ENCODE data around the gene ALDH3A2. TPM values are rescaled to one million over a fixed set of nuclear protein-coding genes. Genes with fewer than 3 reads are reported as not detected.

The ALDH3A2 gene
- polyA plus RNA-seq, result 100 to 1,000 TPM in 1 of 2 donors, 10 to 100 TPM in 1; 77.3 to 106 TPM

- Histone ChIP-seq H3K4me1 (ENCODE audit: control insufficient read depth in 2 of 2, insufficient read depth in 2 of 2, low read length in 1 of 2) (peaks cover 3 to 5% of the 10 kb centered on the region in 2 donors), H3K27ac (ENCODE audit: low read depth in 2 of 2, low read length in 1 of 2) (peak within 1 kb of the TSS; percentile 97 to 98), H3K36me3 (ENCODE audit: control insufficient read depth in 2 of 2, insufficient read depth in 2 of 2, low read length in 1 of 2) (no peaks in the 10 kb centered on the region), H3K9me3 (ENCODE audit: control insufficient read depth in 2 of 2, insufficient read depth in 1 of 2, low read depth in 1 of 2, low read length in 1 of 2) (no peaks in the 10 kb centered on the region), H3K4me3 (ENCODE audit: low read depth in 1 of 2, low read length in 2 of 2) (peak within 1 kb of the TSS; percentile 74 to 75), H3K27me3 (ENCODE audit: control insufficient read depth in 1 of 2, insufficient read depth in 2 of 2, low read length in 2 of 2) (no peaks in the 10 kb centered on the region)
- WGBS, 2 donors, result 0 to 1% methylated on average over 53 to 71 of the region's 71 CpGs
Observed at GRCh38 chr17:19648475-19649273, at the start of gene ALDH3A2. Gene ALDH3A2, plus strand, starts transcription at chr17:19648751. Its CDS starts 221 bp downstream, at chr17:19648972.

GRCh38 chr17:19610311-19610710 is 38.2 kb upstream of the ALDH3A2 start:
- Histone ChIP-seq H3K27me3 (ENCODE audit: control insufficient read depth in 1 of 2, insufficient read depth in 2 of 2, low read length in 2 of 2) (no peaks in the 10 kb centered on the region), H3K9me3 (ENCODE audit: control insufficient read depth in 2 of 2, insufficient read depth in 1 of 2, low read depth in 1 of 2, low read length in 1 of 2) (no peaks in the 10 kb centered on the region)
- WGBS, 2 donors, result 49 to 61% methylated on average over 2 of the region's 2 CpGs

GRCh38 chr17:19610879-19611278 is 37.7 kb upstream of the ALDH3A2 start:
- Histone ChIP-seq H3K36me3 (ENCODE audit: control insufficient read depth in 2 of 2, insufficient read depth in 2 of 2, low read length in 1 of 2) (no peaks in the 10 kb centered on the region), H3K27ac (ENCODE audit: low read depth in 2 of 2, low read length in 1 of 2) (no peak overlapping the region), H3K4me1 (ENCODE audit: control insufficient read depth in 2 of 2, insufficient read depth in 2 of 2, low read length in 1 of 2) (no peaks in the 10 kb centered on the region), H3K4me3 (ENCODE audit: low read depth in 1 of 2, low read length in 2 of 2) (no peak overlapping the region), H3K9me3 (ENCODE audit: control insufficient read depth in 2 of 2, insufficient read depth in 1 of 2, low read depth in 1 of 2, low read length in 1 of 2) (no peaks in the 10 kb centered on the region), H3K27me3 (ENCODE audit: control insufficient read depth in 1 of 2, insufficient read depth in 2 of 2, low read length in 2 of 2) (no peaks in the 10 kb centered on the region)
- 86 to 87% methylated on average over 5 of the region's 5 CpGs for WGBS, 2 donors

More at GRCh38 chr17:19610311-19610710, 38.2 kb upstream of the ALDH3A2 start:
- Histone ChIP-seq H3K36me3 (ENCODE audit: control insufficient read depth in 2 of 2, insufficient read depth in 2 of 2, low read length in 1 of 2) (no peaks in the 10 kb centered on the region), H3K4me3 (ENCODE audit: low read depth in 1 of 2, low read length in 2 of 2) (no peak overlapping the region), H3K4me1 (ENCODE audit: control insufficient read depth in 2 of 2, insufficient read depth in 2 of 2, low read length in 1 of 2) (no peaks in the 10 kb centered on the region), H3K27ac (ENCODE audit: low read depth in 2 of 2, low read length in 1 of 2) (no peak overlapping the region)

- Histone ChIP-seq H3K4me1 (ENCODE audit: control insufficient read depth in 2 of 2, insufficient read depth in 2 of 2, low read length in 1 of 2) (no peaks in the 10 kb centered on the region), H3K4me3 (ENCODE audit: low read depth in 1 of 2, low read length in 2 of 2) (no peak overlapping the region), H3K9me3 (ENCODE audit: control insufficient read depth in 2 of 2, insufficient read depth in 1 of 2, low read depth in 1 of 2, low read length in 1 of 2) (peaks cover 3% of the 10 kb centered on the region in 2 donors), H3K36me3 (ENCODE audit: control insufficient read depth in 2 of 2, insufficient read depth in 2 of 2, low read length in 1 of 2) (no peaks in the 10 kb centered on the region), H3K27ac (ENCODE audit: low read depth in 2 of 2, low read length in 1 of 2) (no peak overlapping the region), H3K27me3 (ENCODE audit: control insufficient read depth in 1 of 2, insufficient read depth in 2 of 2, low read length in 2 of 2) (no peaks in the 10 kb centered on the region)
- WGBS, 2 donors, result 85 to 90% methylated on average over 10 of the region's 10 CpGs
Observed at GRCh38 chr17:19613979-19614378, 34.6 kb upstream of the ALDH3A2 start.

- WGBS, 2 donors, result 89 to 91% methylated on average over 4 of the region's 4 CpGs
- Histone ChIP-seq H3K4me3 (ENCODE audit: low read depth in 1 of 2, low read length in 2 of 2) (no peak overlapping the region), H3K27me3 (ENCODE audit: control insufficient read depth in 1 of 2, insufficient read depth in 2 of 2, low read length in 2 of 2) (no peaks in the 10 kb centered on the region), H3K36me3 (ENCODE audit: control insufficient read depth in 2 of 2, insufficient read depth in 2 of 2, low read length in 1 of 2) (no peaks in the 10 kb centered on the region), H3K27ac (ENCODE audit: low read depth in 2 of 2, low read length in 1 of 2) (no peak overlapping the region), H3K4me1 (ENCODE audit: control insufficient read depth in 2 of 2, insufficient read depth in 2 of 2, low read length in 1 of 2) (no peaks in the 10 kb centered on the region), H3K9me3 (ENCODE audit: control insufficient read depth in 2 of 2, insufficient read depth in 1 of 2, low read depth in 1 of 2, low read length in 1 of 2) (peaks cover 3 to 7% of the 10 kb centered on the region in 2 donors)
Observed at GRCh38 chr17:19614900-19615299, 33.7 kb upstream of the ALDH3A2 start.

GRCh38 chr17:19618015-19618414 is 30.5 kb upstream of the ALDH3A2 start:
- 93 to 98% methylated on average over 3 of the region's 3 CpGs for WGBS, 2 donors
- H3K9me3 ChIP-seq (ENCODE audit: control insufficient read depth in 2 of 2, insufficient read depth in 1 of 2, low read depth in 1 of 2, low read length in 1 of 2), result peaks cover 3 to 7% of the 10 kb centered on the region in 2 donors
- no peaks in the 10 kb centered on the region for H3K4me1 ChIP-seq (ENCODE audit: control insufficient read depth in 2 of 2, insufficient read depth in 2 of 2, low read length in 1 of 2)
- no peaks in the 10 kb centered on the region for H3K27me3 ChIP-seq (ENCODE audit: control insufficient read depth in 1 of 2, insufficient read depth in 2 of 2, low read length in 2 of 2)
- H3K27ac ChIP-seq (ENCODE audit: low read depth in 2 of 2, low read length in 1 of 2), result no peak overlapping the region
- no peak overlapping the region for H3K4me3 ChIP-seq (ENCODE audit: low read depth in 1 of 2, low read length in 2 of 2)
- peaks cover 0 to 2% of the 10 kb centered on the region in 2 donors for H3K36me3 ChIP-seq (ENCODE audit: control insufficient read depth in 2 of 2, insufficient read depth in 2 of 2, low read length in 1 of 2)

- Histone ChIP-seq H3K27ac (ENCODE audit: low read depth in 2 of 2, low read length in 1 of 2) (no peak overlapping the region), H3K4me3 (ENCODE audit: low read depth in 1 of 2, low read length in 2 of 2) (no peak overlapping the region), H3K4me1 (ENCODE audit: control insufficient read depth in 2 of 2, insufficient read depth in 2 of 2, low read length in 1 of 2) (no peaks in the 10 kb centered on the region), H3K27me3 (ENCODE audit: control insufficient read depth in 1 of 2, insufficient read depth in 2 of 2, low read length in 2 of 2) (no peaks in the 10 kb centered on the region), H3K9me3 (ENCODE audit: control insufficient read depth in 2 of 2, insufficient read depth in 1 of 2, low read depth in 1 of 2, low read length in 1 of 2) (peaks cover 3 to 7% of the 10 kb centered on the region in 2 donors), H3K36me3 (ENCODE audit: control insufficient read depth in 2 of 2, insufficient read depth in 2 of 2, low read length in 1 of 2) (peaks cover 0 to 2% of the 10 kb centered on the region in 2 donors)
- WGBS, 2 donors, result 67 to 70% methylated on average over 2 of the region's 2 CpGs
Observed at GRCh38 chr17:19619705-19620325, 28.7 kb upstream of the ALDH3A2 start.

GRCh38 chr17:19621697-19622096 is 26.9 kb upstream of the ALDH3A2 start:
- Histone ChIP-seq H3K9me3 (ENCODE audit: control insufficient read depth in 2 of 2, insufficient read depth in 1 of 2, low read depth in 1 of 2, low read length in 1 of 2) (peaks cover 3 to 7% of the 10 kb centered on the region in 2 donors), H3K4me3 (ENCODE audit: low read depth in 1 of 2, low read length in 2 of 2) (no peak overlapping the region), H3K36me3 (ENCODE audit: control insufficient read depth in 2 of 2, insufficient read depth in 2 of 2, low read length in 1 of 2) (peaks cover 0 to 2% of the 10 kb centered on the region in 2 donors), H3K4me1 (ENCODE audit: control insufficient read depth in 2 of 2, insufficient read depth in 2 of 2, low read length in 1 of 2) (no peaks in the 10 kb centered on the region), H3K27me3 (ENCODE audit: control insufficient read depth in 1 of 2, insufficient read depth in 2 of 2, low read length in 2 of 2) (no peaks in the 10 kb centered on the region), H3K27ac (ENCODE audit: low read depth in 2 of 2, low read length in 1 of 2) (no peak overlapping the region)
- 95 to 100% methylated on average over 1 of the region's 1 CpG for WGBS, 2 donors

- Histone ChIP-seq H3K4me1 (ENCODE audit: control insufficient read depth in 2 of 2, insufficient read depth in 2 of 2, low read length in 1 of 2) (no peaks in the 10 kb centered on the region), H3K27ac (ENCODE audit: low read depth in 2 of 2, low read length in 1 of 2) (no peak overlapping the region), H3K27me3 (ENCODE audit: control insufficient read depth in 1 of 2, insufficient read depth in 2 of 2, low read length in 2 of 2) (no peaks in the 10 kb centered on the region), H3K4me3 (ENCODE audit: low read depth in 1 of 2, low read length in 2 of 2) (no peak overlapping the region), H3K9me3 (ENCODE audit: control insufficient read depth in 2 of 2, insufficient read depth in 1 of 2, low read depth in 1 of 2, low read length in 1 of 2) (no peaks in the 10 kb centered on the region), H3K36me3 (ENCODE audit: control insufficient read depth in 2 of 2, insufficient read depth in 2 of 2, low read length in 1 of 2) (peaks cover 0 to 2% of the 10 kb centered on the region in 2 donors)
- WGBS, 2 donors, result 96 to 97% methylated on average over 4 of the region's 4 CpGs
Observed at GRCh38 chr17:19626079-19626478, 22.5 kb upstream of the ALDH3A2 start.

Data from esophagus (tissue), 2 donors.